Endothelial cell of umbilical vein (primary cell): ENCODE measurements around the gene PPP2R5D. TPM values are rescaled to one million over a fixed set of nuclear protein-coding genes. Genes with fewer than 3 reads are reported as not detected.

Experiments used
- BruUV-seq: library from RNA; stranded (reverse); fragments of 400-500 nt; replicated peaks from 2 replicates; lab custom pipeline; 2021; lab: Mats Ljungman, UMichigan
- CTCF ChIA-PET: fragments of 300-600, 350-600 bp; sonication (Branson Sonifier 250); formaldehyde crosslinking; loops from one replicate; lab custom pipeline; 2021; ENCODE audit warnings: antibody characterized with exemption, inconsistent platforms; lab: Charles Lee
- POLR2A ChIA-PET: fragments of 300-600, 350-600 bp; sonication (Branson Sonifier 250); formaldehyde crosslinking; loops from one replicate; lab custom pipeline; 2021; ENCODE audit warnings: antibody characterized with exemption, inconsistent platforms; lab: Charles Lee
- DNase-seq: peaks from one replicate; pipeline ENCODE4 v3.0.0-alpha.2; 2011; ENCODE audit warnings: low read depth, low spot score
- FAIRE-seq: peaks from 2 replicates; lab custom pipeline; 2011; peaks lifted over from hg19 to GRCh38; lab: Jason Lieb, UNC
- H2AFZ ChIP-seq: 2 replicates; pipeline ENCODE4 v1.6.0; 2012; ENCODE audit warnings: low read depth, low read length, control low read depth, inconsistent platforms
- H3K27ac ChIP-seq: 2 replicates; pipeline ENCODE4 v1.5.1; 2011; ENCODE audit warnings: low read depth, mild to moderate bottlenecking, control low read depth, low read length, moderate library complexity; ENCODE audit not compliant: insufficient read depth
- H3K27me3 ChIP-seq, 2 experiments: 2 replicates each; pipeline versions ENCODE4 v1.6.0 to v1.6.1; 2011; ENCODE audit warnings: low read length in 2 of 2, mixed read lengths in 1 of 2; ENCODE audit not compliant: control insufficient read depth in 2 of 2, insufficient read depth in 2 of 2
- H3K36me3 ChIP-seq, 2 experiments: 2 replicates in 1 of 2; 3 replicates in 1 of 2; pipeline ENCODE4 v1.5.1; 2011; ENCODE audit warnings: low read length in 2 of 2, mild to moderate bottlenecking in 1 of 2, moderate library complexity in 1 of 2; ENCODE audit not compliant: control insufficient read depth in 2 of 2, insufficient read depth in 2 of 2; ENCODE audit errors: extremely low read depth in 1 of 2
- H3K4me1 ChIP-seq: 3 replicates; pipeline ENCODE4 v1.5.1; 2011; ENCODE audit warnings: mild to moderate bottlenecking, low read length; ENCODE audit not compliant: control insufficient read depth, insufficient read depth; ENCODE audit errors: extremely low read depth
- H3K4me2 ChIP-seq: 2 replicates; pipeline ENCODE4 v1.6.1; 2011; ENCODE audit warnings: low read length, control low read depth, mixed read lengths; ENCODE audit not compliant: insufficient read depth
- H3K4me3 ChIP-seq, 3 experiments: fragments of 200-600 bp in 1 of 3; sonication (generic), shearing (Covaris generic) in 1 of 3; replicated peaks in 1 of 3; 2 replicates each; pipeline ENCODE4 v1.5.1; 2011 to 2016; ENCODE audit warnings: control low read depth in 3 of 3, low read length in 3 of 3, mild to moderate bottlenecking in 2 of 3, inconsistent platforms in 1 of 3, low read depth in 1 of 3, moderate library complexity in 1 of 3; ENCODE audit not compliant: insufficient read depth in 1 of 3
- H3K79me2 ChIP-seq: 2 replicates; pipeline ENCODE4 v1.6.0; 2012; ENCODE audit warnings: low read length, inconsistent platforms; ENCODE audit not compliant: control insufficient read depth, insufficient read depth
- H3K9ac ChIP-seq: replicated peaks from 2 replicates; pipeline ENCODE3; 2011; ENCODE audit warnings: low read length, control low read depth; ENCODE audit not compliant: insufficient read depth; ENCODE audit errors: extremely low read depth
- H3K9me1 ChIP-seq: replicated peaks from 3 replicates; pipeline ENCODE4 v1.6.0; 2011; ENCODE audit warnings: mild to moderate bottlenecking, low read length; ENCODE audit not compliant: control insufficient read depth, insufficient read depth; ENCODE audit errors: extremely low read depth
- H3K9me3 ChIP-seq: replicated peaks from 2 replicates; pipeline ENCODE4 v1.5.1; 2012; ENCODE audit warnings: low read length, inconsistent platforms; ENCODE audit not compliant: control insufficient read depth, insufficient read depth
- H4K20me1 ChIP-seq: replicated peaks from 2 replicates; pipeline ENCODE3; 2011; ENCODE audit warnings: mild to moderate bottlenecking, low read length; ENCODE audit not compliant: control insufficient read depth, insufficient read depth; ENCODE audit errors: extremely low read depth
- EZH2 ChIP-seq: IDR thresholded peaks from 2 replicates; pipeline ENCODE4 v1.6.1; 2012; ENCODE audit warnings: borderline replicate concordance, low read depth, mild to moderate bottlenecking, moderate library complexity, low read length, inconsistent platforms; ENCODE audit not compliant: severe bottlenecking
- FOS ChIP-seq: IDR thresholded peaks from 2 replicates; pipeline ENCODE4 v1.6.1; 2011; ENCODE audit warnings: mild to moderate bottlenecking, low read length, moderate library complexity, borderline replicate concordance; ENCODE audit not compliant: insufficient read depth
- GATA2 ChIP-seq: IDR thresholded peaks from 2 replicates; pipeline ENCODE4 v1.7.0; 2011; ENCODE audit warnings: low read depth, mild to moderate bottlenecking, moderate library complexity, mixed read lengths, low read length; ENCODE audit not compliant: insufficient read length, insufficient read depth
- JUN ChIP-seq: IDR thresholded peaks from 2 replicates; pipeline ENCODE4 v1.6.1; 2011; ENCODE audit warnings: borderline replicate concordance, low read depth; ENCODE audit not compliant: insufficient read length, insufficient read depth
- MYC ChIP-seq: IDR thresholded peaks from one replicate; pipeline ENCODE4 v1.6.1; 2011; ENCODE audit warnings: mild to moderate bottlenecking, low read depth, low read length
- POLR2A ChIP-seq: IDR thresholded peaks from 2 replicates; pipeline ENCODE4 v1.6.1; 2012; ENCODE audit warnings: low read depth, mild to moderate bottlenecking, control low read depth, low read length
- POLR2AphosphoS5 ChIP-seq: IDR thresholded peaks from 2 replicates; pipeline ENCODE4 v1.6.1; 2012; ENCODE audit warnings: low read depth, mild to moderate bottlenecking, control low read depth, low read length, moderate library complexity; ENCODE audit not compliant: insufficient read depth
- dilution Hi-C: fragments of 300-500 bp; cut with MboI; formaldehyde crosslinking; loops from one replicate; pipeline ENCODE4 v1.15.0; 2019; ENCODE audit warnings: low sequenced_read_pairs; ENCODE audit not compliant: extremely low pct_ligation_motif_present
- intact Hi-C: fragments of 100-400 bp; cut with micrococcal nuclease; formaldehyde crosslinking; loops from one replicate; pipeline ENCODE4 v1.10.0; 2022
- polyA plus RNA-seq, 4 experiments: library from polyadenylated mRNA; depleted of rRNA in 3 of 4; stranded (reverse) in 3 of 4; unstranded in 1 of 4; fragments of >200 nt; gene quantifications; 2 replicates each; pipeline versions ENCODE4 v1.2.1 to v1.2.3, GENCODE V29; 2011 to 2012; ENCODE audit warnings: missing spikeins in 1 of 4
- total RNA-seq: library from RNA; stranded (reverse); gene quantifications from 2 replicates; pipeline ENCODE4 v1.2.3, GENCODE V29; 2021
- TF ChIP-seq, protein P1 (sequence below), 2 donors: IDR thresholded peaks; 1 replicate in 1 of 2; 2 replicates in 1 of 2; pipeline ENCODE4 v1.5.1; 2011; ENCODE audit warnings: low read length in 2 of 2, mild to moderate bottlenecking in 2 of 2, moderate library complexity in 2 of 2, control low read depth in 1 of 2, inconsistent platforms in 1 of 2, low read depth in 1 of 2; ENCODE audit not compliant: insufficient read depth in 1 of 2; ENCODE audit errors: extremely low read depth in 1 of 2
- TF ChIP-seq, protein P2 (sequence below): IDR thresholded peaks from 2 replicates; pipeline ENCODE4 v1.6.1; 2011; ENCODE audit not compliant: insufficient read depth, insufficient read length

The PPP2R5D gene
- total and polyA plus RNA-seq, 2 donors (not counting 3 experiments of a cell fraction or from before 2014, with no cell fraction given): 45.5 to 60.2 TPM

DNA sequence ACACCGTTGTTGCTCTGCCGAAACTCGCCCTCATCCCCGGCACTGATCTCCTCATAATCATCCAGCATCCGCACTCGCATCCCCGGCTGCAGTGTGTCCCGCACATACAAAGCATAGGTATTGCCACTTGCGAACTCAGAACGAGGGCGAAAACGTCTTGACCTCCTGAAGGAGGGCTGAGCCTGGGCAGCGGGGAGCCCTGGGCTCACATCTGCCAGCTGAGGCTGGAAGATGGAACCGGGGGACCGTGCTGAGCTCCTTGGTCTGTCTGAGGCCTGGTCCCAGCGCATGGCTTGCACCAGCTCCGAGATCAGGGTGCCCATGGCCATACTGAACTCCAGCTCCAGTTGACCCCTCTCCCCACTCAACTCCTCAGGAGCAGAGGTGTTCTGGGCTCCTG, 66.6 kb downstream of the PPP2R5D start:
- no peak overlapping the region for H3K4me3 ChIP-seq
- no peaks in the 10 kb centered on the region for H3K9me1 ChIP-seq
- ChIA-PET CTCF (no interaction called here), POLR2A (no interaction called here)
- dilution Hi-C loops (no loop called here), intact Hi-C loops (no loop called here)
- no peaks in the 10 kb centered on the region for H3K27me3 ChIP-seq
- TF ChIP-seq JUN (no peak), FOS (no peak), POLR2AphosphoS5 (no peak), GATA2 (no peak), EZH2 (no peak), POLR2A (no peak), MYC (no peak)
- TF ChIP-seq, protein P1, sequence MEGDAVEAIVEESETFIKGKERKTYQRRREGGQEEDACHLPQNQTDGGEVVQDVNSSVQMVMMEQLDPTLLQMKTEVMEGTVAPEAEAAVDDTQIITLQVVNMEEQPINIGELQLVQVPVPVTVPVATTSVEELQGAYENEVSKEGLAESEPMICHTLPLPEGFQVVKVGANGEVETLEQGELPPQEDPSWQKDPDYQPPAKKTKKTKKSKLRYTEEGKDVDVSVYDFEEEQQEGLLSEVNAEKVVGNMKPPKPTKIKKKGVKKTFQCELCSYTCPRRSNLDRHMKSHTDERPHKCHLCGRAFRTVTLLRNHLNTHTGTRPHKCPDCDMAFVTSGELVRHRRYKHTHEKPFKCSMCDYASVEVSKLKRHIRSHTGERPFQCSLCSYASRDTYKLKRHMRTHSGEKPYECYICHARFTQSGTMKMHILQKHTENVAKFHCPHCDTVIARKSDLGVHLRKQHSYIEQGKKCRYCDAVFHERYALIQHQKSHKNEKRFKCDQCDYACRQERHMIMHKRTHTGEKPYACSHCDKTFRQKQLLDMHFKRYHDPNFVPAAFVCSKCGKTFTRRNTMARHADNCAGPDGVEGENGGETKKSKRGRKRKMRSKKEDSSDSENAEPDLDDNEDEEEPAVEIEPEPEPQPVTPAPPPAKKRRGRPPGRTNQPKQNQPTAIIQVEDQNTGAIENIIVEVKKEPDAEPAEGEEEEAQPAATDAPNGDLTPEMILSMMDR (IDR thresholded peaks at IDR 0.05; ENCODE audit: extremely low read depth in 1 of 2, insufficient read depth in 1 of 2, low read depth in 1 of 2, low read length in 2 of 2): no peak
- TF ChIP-seq, protein P2, sequence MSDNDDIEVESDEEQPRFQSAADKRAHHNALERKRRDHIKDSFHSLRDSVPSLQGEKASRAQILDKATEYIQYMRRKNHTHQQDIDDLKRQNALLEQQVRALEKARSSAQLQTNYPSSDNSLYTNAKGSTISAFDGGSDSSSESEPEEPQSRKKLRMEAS: no peak
- peaks cover 0 to 24% of the 10 kb centered on the region in 2 experiments for H3K36me3 ChIP-seq
- no peak overlapping the region for H3K4me2 ChIP-seq
- BruUV-seq: no TSS peak
- H3K79me2 ChIP-seq: peaks cover 2% of the 10 kb centered on the region
- no peaks in the 10 kb centered on the region for H4K20me1 ChIP-seq
- H3K4me1 ChIP-seq: peaks cover 8% of the 10 kb centered on the region
- no peak for FAIRE-seq
- no peak overlapping the region for H3K9ac ChIP-seq
- DNase-seq: no peak
- H3K9me3 ChIP-seq: no peaks in the 10 kb centered on the region
- no peak overlapping the region for H2AFZ ChIP-seq
- H3K27ac ChIP-seq: no peak overlapping the region
